SK-N-SH treated with all-trans-retinoic acid at 6 μM for 48 hours (cell line): ENCODE measurements around the gene IHH.

ENCODE experiments used
- ARNTL ChIP-seq: fragments of 450-650 bp; formaldehyde crosslinking; IDR thresholded peaks from 2 replicates; pipeline ENCODE4 v1.5.0; 2020; ENCODE audit warnings: low read depth, mild to moderate bottlenecking, moderate library complexity, borderline replicate concordance
- CREB5 ChIP-seq: fragments of 250-450 bp; sonication (Bioruptor Pico); IDR thresholded peaks from 2 replicates; pipeline ENCODE4 v1.5.1; 2020; ENCODE audit warnings: low read depth, mild to moderate bottlenecking, moderate library complexity
- OSR1 ChIP-seq: fragments of 250-450 bp; sonication (Bioruptor Pico); IDR thresholded peaks from 2 replicates; pipeline ENCODE4 v1.8.0; 2022; ENCODE audit warnings: moderate library complexity, mild to moderate bottlenecking, inconsistent platforms
- PATZ1 ChIP-seq: fragments of 250-450 bp; sonication (Bioruptor Pico); IDR thresholded peaks from 2 replicates; pipeline ENCODE4 v1.8.0; 2020; ENCODE audit warnings: mild to moderate bottlenecking, moderate library complexity, borderline replicate concordance
- TCF4 ChIP-seq: fragments of 250-450 bp; sonication (Bioruptor Pico); IDR thresholded peaks from 2 replicates; pipeline ENCODE4 v1.8.0; 2021; ENCODE audit warnings: mild to moderate bottlenecking, moderate library complexity, borderline replicate concordance
- ZC3H10 ChIP-seq: fragments of 250-450 bp; sonication (Bioruptor Pico); IDR thresholded peaks from 2 replicates; pipeline ENCODE4 v1.5.1; 2021; ENCODE audit warnings: mild to moderate bottlenecking, moderate library complexity
- ZFP3 ChIP-seq: fragments of 250-450 bp; sonication (Bioruptor Pico); IDR thresholded peaks from 2 replicates; pipeline ENCODE4 v1.5.0; 2020; ENCODE audit warnings: mild to moderate bottlenecking, moderate library complexity
- ZNF565 ChIP-seq: fragments of 450-650 bp; formaldehyde crosslinking; conservative IDR thresholded peaks from 2 replicates; pipeline ENCODE4 v1.5.0; 2020; ENCODE audit warnings: low read depth, mild to moderate bottlenecking, moderate library complexity
- ZNF8 ChIP-seq: fragments of 450-650 bp; formaldehyde crosslinking; IDR thresholded peaks from 2 replicates; pipeline ENCODE4 v1.5.0; 2020; ENCODE audit warnings: mild to moderate bottlenecking, moderate library complexity

DNA sequence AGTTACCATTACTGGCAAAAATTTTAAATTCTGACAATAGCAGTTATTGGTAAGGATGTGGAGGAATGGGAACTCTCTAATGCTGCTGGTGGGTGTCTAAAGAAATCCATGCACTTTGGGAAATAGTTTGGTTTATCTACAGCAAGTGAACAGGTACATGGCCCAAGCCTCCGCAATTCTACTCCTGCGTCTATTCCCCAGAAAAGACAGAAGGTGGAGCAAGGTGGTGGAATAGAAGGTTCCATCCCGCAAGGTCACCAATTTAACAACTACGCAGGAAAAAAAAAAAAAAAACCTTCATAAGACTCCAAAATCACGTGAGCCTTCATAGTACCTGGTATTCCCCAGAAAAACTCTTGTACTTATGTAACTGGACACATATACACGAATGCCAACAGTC is 25.9 kb downstream of the IHH start:
- no peak for TF ChIP-seq PATZ1
- TF ChIP-seq CREB5: no peak
- TF ChIP-seq TCF4 (CRISPR knock-in tag): no peak
- TF ChIP-seq ZNF565 (CRISPR knock-in tag): no peak
- no peak for TF ChIP-seq OSR1 (CRISPR knock-in tag)
- TF ChIP-seq ZNF8: no peak
- no peak for TF ChIP-seq ARNTL
- no peak for TF ChIP-seq ZC3H10 (CRISPR knock-in tag)
- TF ChIP-seq ZFP3 (CRISPR knock-in tag): no peak
